ENCODE measurements around the gene PNMA8B. TPM values are rescaled to one million over a fixed set of nuclear protein-coding genes. Genes with fewer than 3 reads are reported as not detected.
A peak's percentile ranks its signal among the peaks of the same experiment; 100 is the strongest.

Gene PNMA8B
- total RNA-seq, 1 donor from 2014 or later: 0.76 TPM

- Mint-ChIP-seq H3K4me3 (ENCODE audit: unreplicated experiment) (no peak overlapping the region), H3K27me3 (ENCODE audit: unreplicated experiment) (peaks cover 1% of the 10 kb centered on the region), H3K9me3 (ENCODE audit: unreplicated experiment) (peaks cover 2% of the 10 kb centered on the region), H3K36me3 (ENCODE audit: unreplicated experiment) (peaks cover 6% of the 10 kb centered on the region), H3K27ac (ENCODE audit: unreplicated experiment) (no peak overlapping the region), H3K4me1 (ENCODE audit: low read depth, unreplicated experiment) (peaks cover 4% of the 10 kb centered on the region)
- TF ChIP-seq CTCF (IDR thresholded peaks at IDR 0.05; ENCODE audit: partially characterized antibody, unreplicated experiment): no peak
- no peak for DNase-seq
Measured at GRCh38 chr19:46466536-46467196, 29.0 kb downstream of the PNMA8B start.

- no peak for TF ChIP-seq CTCF (IDR thresholded peaks at IDR 0.05; ENCODE audit: partially characterized antibody, unreplicated experiment)
- peaks cover 4% of the 10 kb centered on the region for H3K4me1 Mint-ChIP-seq (ENCODE audit: low read depth, unreplicated experiment)
- no peak overlapping the region for H3K4me3 Mint-ChIP-seq (ENCODE audit: unreplicated experiment)
- H3K27ac Mint-ChIP-seq (ENCODE audit: unreplicated experiment): no peak overlapping the region
- no peak for DNase-seq
- H3K27me3 Mint-ChIP-seq (ENCODE audit: unreplicated experiment): peaks cover 1% of the 10 kb centered on the region
- peaks cover 2% of the 10 kb centered on the region for H3K9me3 Mint-ChIP-seq (ENCODE audit: unreplicated experiment)
- H3K36me3 Mint-ChIP-seq (ENCODE audit: unreplicated experiment): no peaks in the 10 kb centered on the region
Measured at GRCh38 chr19:46463516-46463915, 32.2 kb downstream of the PNMA8B start.

GRCh38 chr19:46461537-46461936 is 34.1 kb downstream of the PNMA8B start:
- Mint-ChIP-seq H3K27me3 (ENCODE audit: unreplicated experiment) (peaks cover 1% of the 10 kb centered on the region), H3K4me3 (ENCODE audit: unreplicated experiment) (no peak overlapping the region), H3K36me3 (ENCODE audit: unreplicated experiment) (no peaks in the 10 kb centered on the region), H3K4me1 (ENCODE audit: low read depth, unreplicated experiment) (peaks cover 4% of the 10 kb centered on the region), H3K27ac (ENCODE audit: unreplicated experiment) (peak overlapping the region; percentile 33), H3K9me3 (ENCODE audit: unreplicated experiment) (no peaks in the 10 kb centered on the region)
- no peak for TF ChIP-seq CTCF (IDR thresholded peaks at IDR 0.05; ENCODE audit: partially characterized antibody, unreplicated experiment)
- DNase-seq: no peak

- Mint-ChIP-seq H3K27ac (ENCODE audit: unreplicated experiment) (no peak overlapping the region), H3K27me3 (ENCODE audit: unreplicated experiment) (peaks cover 1% of the 10 kb centered on the region), H3K4me3 (ENCODE audit: unreplicated experiment) (no peak overlapping the region), H3K9me3 (ENCODE audit: unreplicated experiment) (no peaks in the 10 kb centered on the region), H3K36me3 (ENCODE audit: unreplicated experiment) (no peaks in the 10 kb centered on the region), H3K4me1 (ENCODE audit: low read depth, unreplicated experiment) (peaks cover 4% of the 10 kb centered on the region)
- no peak for TF ChIP-seq CTCF (IDR thresholded peaks at IDR 0.05; ENCODE audit: partially characterized antibody, unreplicated experiment)
- DNase-seq: no peak
Measured at GRCh38 chr19:46460981-46461380, 34.7 kb downstream of the PNMA8B start.

GRCh38 chr19:46460055-46460454 is 35.6 kb downstream of the PNMA8B start:
- no peaks in the 10 kb centered on the region for H3K9me3 Mint-ChIP-seq (ENCODE audit: unreplicated experiment)
- H3K36me3 Mint-ChIP-seq (ENCODE audit: unreplicated experiment): no peaks in the 10 kb centered on the region
- H3K27me3 Mint-ChIP-seq (ENCODE audit: unreplicated experiment): peaks cover 1% of the 10 kb centered on the region
- TF ChIP-seq CTCF (IDR thresholded peaks at IDR 0.05; ENCODE audit: partially characterized antibody, unreplicated experiment): no peak
- H3K27ac Mint-ChIP-seq (ENCODE audit: unreplicated experiment): no peak overlapping the region
- no peak for DNase-seq
- peaks cover 4% of the 10 kb centered on the region for H3K4me1 Mint-ChIP-seq (ENCODE audit: low read depth, unreplicated experiment)
- H3K4me3 Mint-ChIP-seq (ENCODE audit: unreplicated experiment): no peak overlapping the region
